Measurements from ENCODE around the gene NPY1R. TPM values are rescaled to one million over a fixed set of nuclear protein-coding genes. Genes with fewer than 3 reads are reported as not detected.

The NPY1R gene
- total RNA-seq (10 to 100 TPM; 12.2 to 24.4 TPM), polyA plus RNA-seq (ENCODE audit: insufficient read length in 2 of 2) (10 to 100 TPM; 11.6 to 13.9 TPM)
- long read RNA-seq, donor 1, partial matches to known transcripts, result 0 of 3 reads
- long read RNA-seq, donor 1, other reads (novel, unspliced or antisense), result 0 of 3 reads
- long read RNA-seq, donor 2, result 0 reads
- long read RNA-seq, donor 3, partial matches to known transcripts, result 0 of 2 reads
- long read RNA-seq, donor 3, other reads (novel, unspliced or antisense), result 0 of 2 reads
- long read RNA-seq, donor 4, result 0 reads

DNA sequence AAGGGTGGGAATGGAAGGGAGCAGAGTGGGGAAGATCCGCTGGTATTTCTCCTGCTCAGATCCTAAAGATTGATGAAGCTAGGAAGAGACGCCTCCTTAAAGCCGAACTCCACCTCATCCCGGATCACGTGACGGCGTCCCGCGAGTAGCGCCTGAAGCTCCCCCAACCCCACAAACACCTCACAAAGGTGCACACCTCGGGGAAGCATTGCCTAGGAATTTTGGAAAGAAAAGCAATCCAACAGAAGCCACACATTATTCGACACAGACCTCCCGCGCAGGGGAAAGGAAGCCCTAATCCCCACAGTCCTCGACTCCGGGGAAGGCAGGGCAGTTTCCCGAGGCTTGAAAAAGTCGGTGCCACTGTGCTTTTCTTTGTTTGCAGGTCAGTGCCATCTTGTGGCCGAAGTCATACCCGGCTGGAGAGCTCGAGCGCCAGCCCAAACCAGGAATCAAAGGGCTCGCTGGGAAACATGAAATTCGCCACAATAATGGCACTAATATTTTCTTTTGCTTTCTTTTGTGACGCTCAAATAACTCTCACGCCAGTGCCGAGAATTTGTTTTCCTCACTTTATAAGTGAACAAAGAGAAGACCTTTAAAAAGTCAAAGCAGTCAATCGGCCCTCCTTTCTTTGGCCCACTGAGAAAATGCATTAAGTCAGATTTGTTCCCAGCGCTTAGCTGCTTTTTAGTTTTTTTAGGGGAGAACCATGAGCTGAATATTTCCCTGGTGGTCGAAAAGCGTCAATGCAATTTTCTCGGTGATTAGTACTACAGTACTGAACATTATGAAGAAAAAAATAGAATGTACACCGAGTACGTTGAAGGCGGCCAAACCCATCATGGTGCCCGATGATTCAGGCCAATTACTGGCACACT, at the start of gene NPY1R:
Gene NPY1R, minus strand, starts transcription at position 71 of the 881 bp plus-strand sequence. CDS start 6,042 bp downstream, outside the sequence.
- WGBS (ENCODE audit: insufficient coverage), result 4% methylated on average over 19 of the region's 36 CpGs

DNA sequence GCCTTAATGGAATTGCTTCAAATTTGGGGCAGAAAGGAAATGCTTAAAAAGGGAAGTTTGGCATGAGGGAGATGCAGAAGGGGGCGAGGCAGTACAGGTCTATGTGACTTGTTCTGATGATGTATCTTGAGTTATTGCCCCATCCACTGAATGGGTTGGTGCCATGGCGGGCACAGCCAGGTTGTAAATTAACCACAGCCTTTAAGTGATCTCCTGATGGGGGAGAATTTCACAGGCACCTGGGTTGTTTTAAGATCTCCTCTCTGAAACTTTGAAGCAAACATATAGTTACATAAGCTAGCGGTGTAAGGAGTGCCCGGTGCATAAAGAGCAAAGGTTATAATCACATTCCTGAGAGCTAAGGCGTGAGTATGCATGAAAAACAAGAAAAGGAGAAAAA, 48.3 kb upstream of the NPY1R start:
- WGBS (ENCODE audit: insufficient coverage), result 100% methylated on average over 2 of the region's 5 CpGs
- no peaks in the 10 kb centered on the region for H3K36me3 ChIP-seq (ENCODE audit: control insufficient read depth, insufficient read depth, low read length)
- no peak overlapping the region for H3K27ac ChIP-seq (ENCODE audit: low read depth, low read length)
- no peak overlapping the region for H3K4me3 ChIP-seq (ENCODE audit: low read depth, low read length)
- H3K27me3 ChIP-seq (ENCODE audit: control insufficient read depth, insufficient read depth, low read length), result no peaks in the 10 kb centered on the region
- no peak for DNase-seq (ENCODE audit: low read depth in 4 of 6, low spot score in 6 of 6)
- no peaks in the 10 kb centered on the region for H3K9me3 ChIP-seq (ENCODE audit: control insufficient read depth, insufficient read depth, low read length)
- H3K4me1 ChIP-seq (ENCODE audit: control insufficient read depth, insufficient read depth, low read length), result no peaks in the 10 kb centered on the region

More for the DNA sequence above, at the start of gene NPY1R:
- Histone ChIP-seq H3K27ac (ENCODE audit: low read depth, low read length) (peak within 1 kb of the TSS; percentile 2), H3K4me3 (ENCODE audit: low read depth, low read length) (peak within 1 kb of the TSS; percentile 72), H3K36me3 (ENCODE audit: control insufficient read depth, insufficient read depth, low read length) (no peaks in the 10 kb centered on the region), H3K4me1 (ENCODE audit: control insufficient read depth, insufficient read depth, low read length) (peaks cover 15% of the 10 kb centered on the region), H3K9me3 (ENCODE audit: control insufficient read depth, insufficient read depth, low read length) (no peaks in the 10 kb centered on the region), H3K27me3 (ENCODE audit: control insufficient read depth, insufficient read depth, low read length) (peaks cover 8% of the 10 kb centered on the region)
- peak in 5 of 6 donors; percentile 72 to 96 (median 85) for DNase-seq (ENCODE audit: low read depth in 4 of 6, low spot score in 6 of 6)

DNA sequence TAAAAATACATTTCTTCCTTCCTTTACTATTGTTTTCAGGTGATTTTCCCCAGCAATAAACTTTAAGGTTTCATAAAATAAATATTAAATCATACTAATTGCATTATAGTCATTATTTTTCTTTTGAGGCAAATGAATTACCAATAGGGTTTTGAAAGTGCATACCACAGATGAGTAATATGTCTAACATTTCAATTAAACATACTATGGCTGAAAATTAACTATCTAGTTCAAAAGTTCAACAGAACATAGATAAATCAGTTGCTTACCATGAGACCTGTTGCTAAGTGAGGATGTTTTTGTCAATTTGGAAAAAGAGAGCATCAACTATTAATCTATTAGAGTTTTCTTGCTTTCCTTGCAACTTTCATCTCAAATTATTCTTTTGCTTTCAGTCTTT, 46.3 kb upstream of the NPY1R start:
- H3K4me1 ChIP-seq (ENCODE audit: control insufficient read depth, insufficient read depth, low read length), result no peaks in the 10 kb centered on the region
- no peaks in the 10 kb centered on the region for H3K36me3 ChIP-seq (ENCODE audit: control insufficient read depth, insufficient read depth, low read length)
- H3K9me3 ChIP-seq (ENCODE audit: control insufficient read depth, insufficient read depth, low read length), result no peaks in the 10 kb centered on the region
- H3K27me3 ChIP-seq (ENCODE audit: control insufficient read depth, insufficient read depth, low read length), result no peaks in the 10 kb centered on the region
- DNase-seq (ENCODE audit: low read depth in 4 of 6, low spot score in 6 of 6), result no peak
- no peak overlapping the region for H3K4me3 ChIP-seq (ENCODE audit: low read depth, low read length)
- no peak overlapping the region for H3K27ac ChIP-seq (ENCODE audit: low read depth, low read length)

DNA sequence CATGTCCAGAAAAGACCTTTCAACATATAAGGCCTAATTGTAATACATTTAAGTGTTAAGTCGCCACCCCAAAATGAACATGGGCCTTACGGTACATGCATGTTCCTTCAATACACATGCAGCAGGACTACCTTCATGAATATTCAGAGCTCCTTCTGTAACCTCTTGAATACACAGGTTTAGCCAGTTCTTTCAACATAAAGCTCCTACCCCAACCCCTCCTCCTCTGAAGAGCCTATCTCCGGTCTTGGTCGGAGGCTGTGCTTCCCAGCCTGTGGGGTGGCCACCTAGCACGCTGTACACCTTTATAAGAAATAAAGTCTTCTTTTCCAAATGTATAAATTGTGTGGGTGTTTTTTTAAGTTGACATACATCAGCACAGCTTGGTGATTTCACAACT, 39.6 kb upstream of the NPY1R start:
- 89% methylated on average over 2 of the region's 5 CpGs for WGBS (ENCODE audit: insufficient coverage)
- Histone ChIP-seq H3K36me3 (ENCODE audit: control insufficient read depth, insufficient read depth, low read length) (no peaks in the 10 kb centered on the region), H3K9me3 (ENCODE audit: control insufficient read depth, insufficient read depth, low read length) (no peaks in the 10 kb centered on the region), H3K4me3 (ENCODE audit: low read depth, low read length) (no peak overlapping the region), H3K27ac (ENCODE audit: low read depth, low read length) (no peak overlapping the region), H3K4me1 (ENCODE audit: control insufficient read depth, insufficient read depth, low read length) (no peaks in the 10 kb centered on the region), H3K27me3 (ENCODE audit: control insufficient read depth, insufficient read depth, low read length) (no peaks in the 10 kb centered on the region)
- DNase-seq (ENCODE audit: low read depth in 4 of 6, low spot score in 6 of 6), result no peak

DNA sequence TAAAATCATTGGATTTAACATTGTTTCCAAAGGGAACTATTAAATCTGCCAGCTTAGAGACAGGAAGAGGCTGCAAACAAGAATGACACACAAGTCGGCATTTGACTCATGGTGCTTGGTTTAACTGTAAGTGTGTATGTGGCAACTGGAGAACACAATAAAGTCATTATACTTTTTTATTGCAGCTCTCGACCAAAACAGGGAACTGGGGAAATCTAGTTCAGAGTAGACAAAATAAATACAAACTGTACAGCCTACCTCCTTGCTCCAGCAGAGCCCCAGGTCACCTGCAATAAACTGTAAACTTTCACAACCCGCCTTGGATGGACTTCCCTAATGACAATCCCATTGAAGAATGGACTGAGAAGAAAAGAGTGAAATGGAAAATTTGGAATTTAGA, 35.3 kb upstream of the NPY1R start:
- Histone ChIP-seq H3K4me3 (ENCODE audit: low read depth, low read length) (no peak overlapping the region), H3K4me1 (ENCODE audit: control insufficient read depth, insufficient read depth, low read length) (no peaks in the 10 kb centered on the region), H3K27ac (ENCODE audit: low read depth, low read length) (no peak overlapping the region), H3K27me3 (ENCODE audit: control insufficient read depth, insufficient read depth, low read length) (no peaks in the 10 kb centered on the region), H3K36me3 (ENCODE audit: control insufficient read depth, insufficient read depth, low read length) (no peaks in the 10 kb centered on the region), H3K9me3 (ENCODE audit: control insufficient read depth, insufficient read depth, low read length) (no peaks in the 10 kb centered on the region)
- no peak for DNase-seq (ENCODE audit: low read depth in 4 of 6, low spot score in 6 of 6)
- no CpG with 5 or more reads among the region's 3 CpGs for WGBS (ENCODE audit: insufficient coverage)

DNA sequence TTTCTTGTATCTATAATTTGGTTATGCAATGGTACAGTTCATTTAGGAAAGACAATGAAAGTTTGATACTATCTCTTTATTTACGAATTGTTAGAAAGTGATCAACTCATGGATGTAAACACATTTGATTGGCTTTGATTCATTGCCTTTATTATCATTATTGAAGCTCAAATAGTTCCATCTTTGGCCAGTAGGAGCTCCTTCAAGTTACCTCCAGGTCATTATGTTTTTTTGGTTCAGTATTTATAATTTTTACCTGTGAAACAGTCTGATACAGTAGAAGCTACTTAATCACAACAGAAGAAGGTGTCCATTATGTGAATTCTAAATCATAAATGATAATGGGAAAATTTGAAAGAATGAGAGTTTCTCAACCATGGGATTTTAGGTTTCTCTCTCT, 23.7 kb upstream of the NPY1R start:
- WGBS (ENCODE audit: insufficient coverage), result no CpG with 5 or more reads among the region's 1 CpG
- Histone ChIP-seq H3K9me3 (ENCODE audit: control insufficient read depth, insufficient read depth, low read length) (no peaks in the 10 kb centered on the region), H3K27ac (ENCODE audit: low read depth, low read length) (no peak overlapping the region), H3K27me3 (ENCODE audit: control insufficient read depth, insufficient read depth, low read length) (no peaks in the 10 kb centered on the region), H3K4me1 (ENCODE audit: control insufficient read depth, insufficient read depth, low read length) (no peaks in the 10 kb centered on the region), H3K36me3 (ENCODE audit: control insufficient read depth, insufficient read depth, low read length) (no peaks in the 10 kb centered on the region), H3K4me3 (ENCODE audit: low read depth, low read length) (no peak overlapping the region)
- DNase-seq (ENCODE audit: low read depth in 4 of 6, low spot score in 6 of 6), result no peak

DNA sequence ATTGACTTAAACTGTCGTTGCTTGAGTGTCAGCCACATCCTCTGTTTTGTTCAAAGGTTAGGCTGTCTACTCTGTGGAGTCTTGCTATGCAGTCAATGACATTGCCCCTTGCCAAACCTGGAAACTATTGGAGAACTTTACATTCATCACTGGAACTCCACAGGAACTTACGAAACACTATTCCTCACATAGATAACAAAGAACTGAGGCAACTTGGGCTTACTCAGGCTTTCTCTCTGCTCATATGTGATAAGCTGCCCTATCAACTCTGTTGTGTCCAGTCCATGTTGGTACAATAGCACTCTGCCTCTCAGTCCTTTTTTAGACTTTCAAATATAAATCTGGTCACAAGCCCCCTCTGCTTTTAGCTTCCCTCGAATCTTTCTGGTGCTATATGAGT, 20.7 kb upstream of the NPY1R start:
- DNase-seq (ENCODE audit: low read depth in 4 of 6, low spot score in 6 of 6), result no peak
- no peak overlapping the region for H3K4me3 ChIP-seq (ENCODE audit: low read depth, low read length)
- H3K4me1 ChIP-seq (ENCODE audit: control insufficient read depth, insufficient read depth, low read length), result no peaks in the 10 kb centered on the region
- no peaks in the 10 kb centered on the region for H3K9me3 ChIP-seq (ENCODE audit: control insufficient read depth, insufficient read depth, low read length)
- no peaks in the 10 kb centered on the region for H3K36me3 ChIP-seq (ENCODE audit: control insufficient read depth, insufficient read depth, low read length)
- no peak overlapping the region for H3K27ac ChIP-seq (ENCODE audit: low read depth, low read length)
- WGBS (ENCODE audit: insufficient coverage), result 92% methylated on average over 1 of the region's 3 CpGs
- H3K27me3 ChIP-seq (ENCODE audit: control insufficient read depth, insufficient read depth, low read length), result no peaks in the 10 kb centered on the region

DNA sequence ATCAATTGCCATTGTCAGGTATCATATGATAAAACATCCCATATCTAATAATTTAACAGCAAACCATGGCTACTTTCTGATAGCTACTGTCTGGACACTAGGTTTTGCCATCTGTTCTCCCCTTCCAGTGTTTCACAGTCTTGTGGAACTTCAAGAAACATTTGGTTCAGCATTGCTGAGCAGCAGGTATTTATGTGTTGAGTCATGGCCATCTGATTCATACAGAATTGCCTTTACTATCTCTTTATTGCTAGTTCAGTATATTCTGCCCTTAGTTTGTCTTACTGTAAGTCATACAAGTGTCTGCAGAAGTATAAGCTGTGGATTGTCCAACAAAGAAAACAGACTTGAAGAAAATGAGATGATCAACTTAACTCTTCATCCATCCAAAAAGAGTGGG, 18.3 kb upstream of the NPY1R start:
- DNase-seq (ENCODE audit: low read depth in 4 of 6, low spot score in 6 of 6), result no peak
- H3K27me3 ChIP-seq (ENCODE audit: control insufficient read depth, insufficient read depth, low read length), result no peaks in the 10 kb centered on the region
- no peak overlapping the region for H3K4me3 ChIP-seq (ENCODE audit: low read depth, low read length)
- no peaks in the 10 kb centered on the region for H3K9me3 ChIP-seq (ENCODE audit: control insufficient read depth, insufficient read depth, low read length)
- H3K4me1 ChIP-seq (ENCODE audit: control insufficient read depth, insufficient read depth, low read length), result no peaks in the 10 kb centered on the region
- no peaks in the 10 kb centered on the region for H3K36me3 ChIP-seq (ENCODE audit: control insufficient read depth, insufficient read depth, low read length)
- H3K27ac ChIP-seq (ENCODE audit: low read depth, low read length), result no peak overlapping the region

DNA sequence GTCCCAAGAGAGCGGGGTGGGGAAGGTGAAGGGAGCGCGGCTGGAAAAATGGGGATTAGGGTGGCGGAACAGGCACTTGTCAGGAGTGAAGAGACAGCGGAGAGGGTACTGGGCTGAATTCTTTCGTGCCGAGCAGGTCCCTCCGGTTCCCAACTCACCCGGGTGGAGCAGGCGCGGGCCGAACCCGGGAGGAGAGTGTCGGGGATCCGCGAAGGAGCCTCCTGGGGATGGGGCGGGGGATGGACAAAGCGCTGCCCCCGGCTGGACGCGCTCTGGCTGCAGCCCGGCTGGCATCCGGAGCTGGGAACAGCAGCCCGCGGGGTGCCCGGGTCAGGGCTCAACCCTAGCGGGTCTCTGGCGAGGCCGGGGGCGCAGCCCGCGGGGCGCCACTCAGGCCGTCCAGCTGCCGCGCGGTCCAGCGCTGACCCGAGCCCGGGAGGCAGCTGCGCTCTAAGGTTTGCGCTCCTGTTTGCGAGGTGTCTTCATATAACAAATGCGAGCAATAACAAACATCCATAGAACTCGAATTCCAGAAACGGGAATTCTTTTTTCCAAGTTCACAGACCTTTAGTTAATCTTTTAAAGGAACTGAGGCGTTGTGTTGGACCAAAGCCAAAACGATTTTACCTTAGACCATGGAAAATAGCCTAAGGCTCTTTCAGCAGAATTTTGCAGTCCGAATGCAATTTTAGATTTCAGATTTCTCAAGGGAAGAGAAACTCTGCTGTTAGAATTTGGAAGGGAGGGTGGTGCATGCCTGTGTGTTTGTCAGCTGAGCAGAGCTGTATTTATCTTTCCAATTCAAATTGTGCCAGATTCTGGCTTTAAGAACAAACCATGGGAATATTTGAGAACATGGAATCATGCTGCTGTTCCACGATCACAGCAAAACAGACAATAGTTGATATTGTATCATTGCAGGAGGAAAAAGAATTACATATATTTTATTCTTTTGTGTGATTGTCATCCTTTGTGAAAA, 12.0 kb upstream of the NPY1R start:
- DNase-seq (ENCODE audit: low read depth in 4 of 6, low spot score in 6 of 6), result peak in 2 of 6 donors; percentile 59 to 63

More for the DNA sequence above, 12.0 kb upstream of the NPY1R start:
- WGBS (ENCODE audit: insufficient coverage), result under 1% methylated on average over 45 of the region's 50 CpGs
- Histone ChIP-seq H3K9me3 (ENCODE audit: control insufficient read depth, insufficient read depth, low read length) (no peaks in the 10 kb centered on the region), H3K4me3 (ENCODE audit: low read depth, low read length) (peak overlapping the region; percentile 63), H3K36me3 (ENCODE audit: control insufficient read depth, insufficient read depth, low read length) (no peaks in the 10 kb centered on the region), H3K4me1 (ENCODE audit: control insufficient read depth, insufficient read depth, low read length) (peaks cover 14% of the 10 kb centered on the region), H3K27me3 (ENCODE audit: control insufficient read depth, insufficient read depth, low read length) (peaks cover 16% of the 10 kb centered on the region), H3K27ac (ENCODE audit: low read depth, low read length) (peak overlapping the region; percentile 30)
